Right lobe of liver (tissue), 6 donors: Measurements from ENCODE around the gene TNIP2. TPM values are rescaled to one million over a fixed set of nuclear protein-coding genes. Genes with fewer than 3 reads are reported as not detected.

ENCODE experiments used
- ATAC-seq, 4 donors: fragments of 200-7000 bp; cut with Tn5 transposase; one replicate each; pipeline ENCODE4 v1.9.1; 2020; ENCODE audit warnings: mild to moderate bottlenecking in 4 of 4, moderate library complexity in 4 of 4
- DNase-seq, 3 donors: peaks; one replicate each; pipeline ENCODE4 v3.0.0-alpha.2; 2020
- H3K27ac ChIP-seq, 3 donors: fragments of 200-600 bp; one replicate each; pipeline ENCODE4 v1.8.0; 2022
- H3K27me3 ChIP-seq, 2 donors: fragments of 200-600 bp; one replicate each; pipeline ENCODE4 v1.8.0; 2022
- H3K36me3 ChIP-seq, 4 donors: fragments of 200-600 bp; sonication (generic) in 1 of 4; one replicate each; pipeline versions ENCODE4 v1.5.1 to v1.8.0; 2017 to 2022; ENCODE audit warnings: control low read depth in 1 of 4
- H3K4me1 ChIP-seq, 4 donors: fragments of 200-600 bp; sonication (generic) in 1 of 4; one replicate each; pipeline versions ENCODE4 v1.5.1 to v1.8.0; 2017 to 2022; ENCODE audit warnings: control low read depth in 1 of 4
- H3K4me3 ChIP-seq, 3 donors: fragments of 200-600 bp; one replicate each; pipeline ENCODE4 v1.8.0; 2022
- H3K9me3 ChIP-seq, 4 donors: fragments of 200-600 bp; sonication (generic) in 1 of 4; one replicate each; pipeline versions ENCODE4 v1.5.1 to v1.8.0; 2017 to 2022; ENCODE audit warnings: control low read depth in 1 of 4
- POLR2A ChIP-seq: fragments of 450-650 bp; IDR thresholded peaks from one replicate; pipeline ENCODE4 v1.6.1; 2017; ENCODE audit warnings: antibody characterized with exemption, mild to moderate bottlenecking
- WGBS: methylation state at CpG from one replicate; pipeline ENCODE4 v1.1.6; 2018; ENCODE audit warnings: low coverage, low lambda C conversion rate; ENCODE audit not compliant: insufficient coverage; ENCODE audit errors: missing lambda C conversion rate; 5-methylcytosine and 5-hydroxymethylcytosine counted together
- intact Hi-C, 2 donors: fragments of 100-400 bp; cut with DNase I; formaldehyde crosslinking; loops; one replicate each; pipeline versions ENCODE4 v1.11.2 to v1.14.1; 2022
- total RNA-seq, 6 experiments: library from RNA; depleted of rRNA in 2 of 6; stranded (reverse); fragments of >200 nt in 2 of 6; fragmentation: NEBNext Ultra II Directional in 3 of 6; extraction: Animal tissue kit (Norgen Biotek cat#: 25700) in 3 of 6; gene quantifications; one replicate each; pipeline versions ENCODE4 v1.1.0 to v1.2.4, GENCODE V29; 2016 to 2023
- TF ChIP-seq, protein P1 (sequence below), 4 donors: fragments of 200-600 bp in 3 of 4; fragments of 450-650 bp in 1 of 4; IDR thresholded peaks; one replicate each; pipeline versions ENCODE4 v1.5.1 to v1.8.0; 2016 to 2022; ENCODE audit warnings: antibody characterized with exemption in 4 of 4, mild to moderate bottlenecking in 2 of 4
- donor health status: DM: no; HTN: yes; CAD: no.
- donor health status: DM: no; HTN: no; CAD: no.
- donor health status: DM: no; HTN: no; CAD: no.
- donor health status: DM: no; HTN: yes; CAD: no.
- donor health status: DM: no; HTN: yes; CAD: no.

TNIP2 gene
- total RNA-seq, 6 experiments from 2014 or later: 9.7 to 40.6 (median 18.8) TPM

DNA sequence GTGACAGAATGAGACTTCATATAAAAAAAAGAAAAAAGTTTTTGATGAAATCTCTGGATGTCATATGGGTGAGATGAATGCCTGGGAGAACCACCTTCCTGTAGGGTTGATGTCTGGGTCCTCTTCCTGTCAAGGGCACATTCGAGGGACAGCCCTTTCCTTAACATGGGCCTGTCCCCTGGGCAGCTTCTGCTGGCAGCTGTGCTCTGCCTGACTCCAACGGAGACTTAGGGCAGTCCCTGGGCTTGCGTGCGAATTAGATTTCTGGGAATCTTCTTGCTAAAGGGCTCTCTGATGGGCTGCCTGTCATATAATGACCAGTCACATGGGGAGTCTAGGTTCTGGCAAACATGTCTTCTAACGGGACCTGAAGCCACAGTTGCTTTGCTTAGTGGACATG is 40.7 kb downstream of the TNIP2 start:
- Histone ChIP-seq H3K27ac (peak overlapping the region; percentile 39 to 69 (median 60)), H3K4me3 (no peak overlapping the region), H3K36me3 (peaks cover 0 to 22% (median 4%) of the 10 kb centered on the region in 4 donors), H3K4me1 (peaks cover 0 to 29% (median 12%) of the 10 kb centered on the region in 4 donors), H3K9me3 (no peaks in the 10 kb centered on the region), H3K27me3 (no peaks in the 10 kb centered on the region)
- intact Hi-C loops: no loop called here
- DNase-seq (no peak), ATAC-seq (peak in 3 of 4 donors; percentile 4 to 9 (median 5))
- WGBS: 40% methylated on average over 2 of the region's 5 CpGs
- TF ChIP-seq, protein P1, sequence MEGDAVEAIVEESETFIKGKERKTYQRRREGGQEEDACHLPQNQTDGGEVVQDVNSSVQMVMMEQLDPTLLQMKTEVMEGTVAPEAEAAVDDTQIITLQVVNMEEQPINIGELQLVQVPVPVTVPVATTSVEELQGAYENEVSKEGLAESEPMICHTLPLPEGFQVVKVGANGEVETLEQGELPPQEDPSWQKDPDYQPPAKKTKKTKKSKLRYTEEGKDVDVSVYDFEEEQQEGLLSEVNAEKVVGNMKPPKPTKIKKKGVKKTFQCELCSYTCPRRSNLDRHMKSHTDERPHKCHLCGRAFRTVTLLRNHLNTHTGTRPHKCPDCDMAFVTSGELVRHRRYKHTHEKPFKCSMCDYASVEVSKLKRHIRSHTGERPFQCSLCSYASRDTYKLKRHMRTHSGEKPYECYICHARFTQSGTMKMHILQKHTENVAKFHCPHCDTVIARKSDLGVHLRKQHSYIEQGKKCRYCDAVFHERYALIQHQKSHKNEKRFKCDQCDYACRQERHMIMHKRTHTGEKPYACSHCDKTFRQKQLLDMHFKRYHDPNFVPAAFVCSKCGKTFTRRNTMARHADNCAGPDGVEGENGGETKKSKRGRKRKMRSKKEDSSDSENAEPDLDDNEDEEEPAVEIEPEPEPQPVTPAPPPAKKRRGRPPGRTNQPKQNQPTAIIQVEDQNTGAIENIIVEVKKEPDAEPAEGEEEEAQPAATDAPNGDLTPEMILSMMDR (IDR thresholded peaks at IDR 0.05): no peak
- no peak for TF ChIP-seq POLR2A

DNA sequence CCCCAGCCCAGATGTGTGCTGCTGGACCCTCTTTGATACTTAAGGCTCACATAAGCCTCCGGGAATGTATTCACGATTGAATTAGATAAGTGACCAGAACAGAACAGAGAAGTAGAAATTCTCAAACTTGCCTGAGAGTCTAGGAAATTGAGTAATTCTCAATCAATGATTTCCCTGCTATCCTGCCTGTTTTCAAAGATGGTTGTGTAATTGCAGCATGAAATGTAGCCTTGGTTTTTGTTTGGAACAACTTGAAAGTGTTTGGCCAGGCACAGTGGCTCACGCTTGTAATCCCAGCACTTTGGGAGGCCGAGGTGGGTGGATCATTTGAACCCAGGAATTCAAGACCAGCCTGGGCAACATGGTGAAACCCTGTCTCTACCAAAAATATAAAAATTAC is 41.2 kb downstream of the TNIP2 start:
- ATAC-seq: peak; percentile 47 to 79 (median 62)

DNA sequence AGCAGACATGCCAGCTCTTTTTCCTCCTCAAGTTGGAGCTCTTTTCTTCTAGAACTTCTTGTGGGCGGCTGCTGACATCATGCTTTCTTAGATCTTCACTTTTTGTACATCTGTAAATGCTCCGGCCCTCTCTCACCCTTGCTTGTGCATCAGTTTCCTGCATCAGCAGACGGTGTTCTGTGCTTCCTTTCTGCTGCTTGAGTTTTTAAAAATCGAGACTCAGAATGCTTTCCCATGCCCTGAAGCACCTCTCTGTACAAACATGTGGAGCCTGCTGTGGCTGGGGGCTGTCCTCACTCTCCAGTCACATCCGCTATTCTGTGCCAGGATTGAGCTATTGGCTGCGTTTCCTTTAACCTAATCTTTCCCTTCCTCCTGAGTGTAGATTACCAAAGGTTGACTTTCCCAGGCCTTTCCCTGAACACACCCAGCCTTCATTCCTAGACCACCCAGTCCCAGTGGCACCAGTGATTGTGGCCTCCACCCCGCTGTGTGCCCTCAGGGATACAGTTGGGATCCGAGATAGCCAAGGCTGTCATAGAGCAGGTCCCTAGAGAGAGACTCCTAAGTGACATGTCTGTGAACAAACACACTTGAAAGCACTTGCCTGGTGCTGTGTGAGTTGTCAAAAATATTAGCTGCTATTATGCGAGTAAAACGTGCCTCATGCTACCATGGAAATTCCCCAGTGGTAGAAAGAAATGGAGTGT is 41.9 kb downstream of the TNIP2 start:
- Histone ChIP-seq H3K9me3 (no peaks in the 10 kb centered on the region), H3K4me1 (peaks cover 0 to 29% (median 12%) of the 10 kb centered on the region in 4 donors), H3K36me3 (peaks cover 0 to 18% (median 0%) of the 10 kb centered on the region in 4 donors), H3K27me3 (no peaks in the 10 kb centered on the region), H3K4me3 (no peak overlapping the region), H3K27ac (peak overlapping the region; percentile 39 to 69 (median 60))
- peak in 2 of 3 donors; percentile 48 to 61 for DNase-seq
- TF ChIP-seq POLR2A: no peak
- TF ChIP-seq, protein P1 (IDR thresholded peaks at IDR 0.05): no peak
- ATAC-seq: peak; percentile 87 to 91 (median 88)
- intact Hi-C loops: no loop called here
- WGBS: 17% methylated on average over 8 of the region's 10 CpGs

More for the DNA sequence above, 41.2 kb downstream of the TNIP2 start:
- Histone ChIP-seq H3K9me3 (no peaks in the 10 kb centered on the region), H3K4me1 (peaks cover 0 to 29% (median 12%) of the 10 kb centered on the region in 4 donors), H3K27ac (peak overlapping the region; percentile 39 to 69 (median 60)), H3K27me3 (no peaks in the 10 kb centered on the region), H3K36me3 (peaks cover 0 to 18% (median 1%) of the 10 kb centered on the region in 4 donors), H3K4me3 (no peak overlapping the region)
- intact Hi-C loops: no loop called here
- no peak for DNase-seq
- WGBS: 16% methylated on average over 4 of the region's 4 CpGs
- no peak for TF ChIP-seq POLR2A
- TF ChIP-seq, protein P1 (IDR thresholded peaks at IDR 0.05): no peak

DNA sequence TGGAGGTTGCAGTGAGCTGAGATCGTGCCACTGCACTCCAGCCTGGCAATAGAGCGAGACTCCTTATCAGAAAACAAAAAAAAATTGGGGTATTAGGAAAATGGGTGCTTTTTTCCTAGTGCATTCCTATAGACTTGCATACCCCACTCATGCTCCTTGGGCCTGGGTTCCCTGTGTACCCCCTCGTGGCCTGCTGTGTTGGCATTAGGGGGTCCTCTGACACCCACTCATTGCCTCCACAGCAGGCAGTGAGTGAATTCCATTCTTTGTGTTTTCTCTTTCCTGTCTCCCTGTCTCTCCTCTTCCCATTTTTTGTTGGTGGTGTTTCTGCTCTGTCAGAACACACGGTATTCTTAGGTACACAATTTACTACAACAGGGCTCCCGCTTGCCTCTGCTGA is 42.8 kb downstream of the TNIP2 start:
- H3K4me3 ChIP-seq: no peak overlapping the region
- H3K36me3 ChIP-seq: peaks cover 0 to 18% (median 0%) of the 10 kb centered on the region in 4 donors
- intact Hi-C loops: no loop called here
- peaks cover 0 to 29% (median 12%) of the 10 kb centered on the region in 4 donors for H3K4me1 ChIP-seq
- DNase-seq: no peak
- peak overlapping the region in 2 of 3 donors; percentile 7 to 60 for H3K27ac ChIP-seq
- no peak for ATAC-seq
- no peak for TF ChIP-seq POLR2A
- TF ChIP-seq, protein P1 (IDR thresholded peaks at IDR 0.05): no peak
- WGBS: 90% methylated on average over 4 of the region's 5 CpGs
- no peaks in the 10 kb centered on the region for H3K9me3 ChIP-seq
- H3K27me3 ChIP-seq: no peaks in the 10 kb centered on the region
